ENCODE data around the gene STEAP1.
"Not testable (repeated sequence)": the region's sequence is repeated elsewhere in the genome, so short reads cannot be mapped to it uniquely, and the experiment has no call there.

The STEAP1 gene

GRCh38 chr7:90173127-90173844, 19.0 kb downstream of the STEAP1 start:
- DNase-seq (ENCODE audit: low read depth, low spot score): no peak

GRCh38 chr7:90175667-90176066, 21.4 kb downstream of the STEAP1 start:
- no peak for DNase-seq (ENCODE audit: low read depth, low spot score)

GRCh38 chr7:90176195-90176594, 21.9 kb downstream of the STEAP1 start:
- no peak for DNase-seq (ENCODE audit: low read depth, low spot score)

- DNase-seq (ENCODE audit: low read depth, low spot score): no peak
Measured at GRCh38 chr7:90178166-90178565, 23.9 kb downstream of the STEAP1 start.

- DNase-seq (ENCODE audit: low read depth, low spot score): no peak
Measured at GRCh38 chr7:90178679-90179278, 24.5 kb downstream of the STEAP1 start.

- DNase-seq (ENCODE audit: low read depth, low spot score): no peak
Measured at GRCh38 chr7:90180011-90180585, 25.8 kb downstream of the STEAP1 start.

- DNase-seq (ENCODE audit: low read depth, low spot score): no peak
Measured at GRCh38 chr7:90180649-90181048, 26.4 kb downstream of the STEAP1 start.

- DNase-seq (ENCODE audit: low read depth, low spot score): no peak
Measured at GRCh38 chr7:90181485-90181884, 27.2 kb downstream of the STEAP1 start.

- not testable (repeated sequence) for DNase-seq (ENCODE audit: low read depth, low spot score)
Measured at GRCh38 chr7:90186290-90186689, 32.0 kb downstream of the STEAP1 start.

- DNase-seq (ENCODE audit: low read depth, low spot score): no peak
Measured at GRCh38 chr7:90187507-90188050, 33.3 kb downstream of the STEAP1 start.

- no peak for DNase-seq (ENCODE audit: low read depth, low spot score)
Measured at GRCh38 chr7:90188281-90188680, 34.0 kb downstream of the STEAP1 start.

- DNase-seq (ENCODE audit: low read depth, low spot score): no peak
Measured at GRCh38 chr7:90190995-90191394, 36.7 kb downstream of the STEAP1 start.

GRCh38 chr7:90191648-90192047, 37.4 kb downstream of the STEAP1 start:
- DNase-seq (ENCODE audit: low read depth, low spot score): no peak

- DNase-seq (ENCODE audit: low read depth, low spot score): no peak
Measured at GRCh38 chr7:90192876-90193750, 38.8 kb downstream of the STEAP1 start.

GRCh38 chr7:90194911-90195809, 40.9 kb downstream of the STEAP1 start:
- DNase-seq (ENCODE audit: low read depth, low spot score): no peak

- DNase-seq (ENCODE audit: low read depth, low spot score): no peak
Measured at GRCh38 chr7:90201500-90202195, 47.4 kb downstream of the STEAP1 start.

GRCh38 chr7:90207956-90208355, 53.7 kb downstream of the STEAP1 start:
- DNase-seq (ENCODE audit: low read depth, low spot score): no peak

GRCh38 chr7:90209776-90210175, 55.5 kb downstream of the STEAP1 start:
- no peak for DNase-seq (ENCODE audit: low read depth, low spot score)

- no peak for DNase-seq (ENCODE audit: low read depth, low spot score)
Measured at GRCh38 chr7:90210475-90210874, 56.2 kb downstream of the STEAP1 start.

GRCh38 chr7:90210981-90211380, 56.7 kb downstream of the STEAP1 start:
- no peak for DNase-seq (ENCODE audit: low read depth, low spot score)

Data from ELF-1 (cell line).